ENCODE results near the gene PSIP1. TPM values are rescaled to one million over a fixed set of nuclear protein-coding genes. Genes with fewer than 3 reads are reported as not detected.
A peak's percentile ranks its signal among the peaks of the same experiment; 100 is the strongest.

The PSIP1 gene
- total and polyA plus RNA-seq, 9 of the 15 experiments (the other 6 are each of a cell fraction or from before 2014, with no cell fraction given) = 18.8 to 119 (median 59.9) TPM

GRCh38 chr9:15422372-15423230, 88.2 kb downstream of the PSIP1 start, which contains the start of gene SNAPC3 (continued):
- peak; percentile 100 for TF ChIP-seq ZBTB1 (CRISPR knock-in tag; IDR thresholded peaks at IDR 0.05; ENCODE audit: borderline replicate concordance, low read depth)
- peak; percentile 80; the same call in 1 of the 2 replicates for TF ChIP-seq MYC (IDR thresholded peaks at IDR 0.05; ENCODE audit: low read depth, low read length)
- no peak for TF ChIP-seq MYC (CRISPR knock-in tag; IDR thresholded peaks at IDR 0.05; ENCODE audit: borderline replicate concordance, low read depth)
- no peak for TF ChIP-seq CCAR2 (IDR thresholded peaks at IDR 0.05; ENCODE audit: low read depth, low read length)
- peak; percentile 70 to 77 for TF ChIP-seq NRF1 (conservative IDR thresholded peaks at IDR 0.05 in 1 of 2, IDR thresholded peaks at IDR 0.05 in 1 of 2)
- TF ChIP-seq CUX1 (CRISPR knock-in tag; IDR thresholded peaks at IDR 0.05) = no peak
- no peak for TF ChIP-seq ZBTB40 (IDR thresholded peaks at IDR 0.05)
- no peak for TF ChIP-seq ZBTB40 (CRISPR knock-in tag; IDR thresholded peaks at IDR 0.05)
- no peak for TF ChIP-seq ZNF431 (CRISPR knock-in tag; IDR thresholded peaks at IDR 0.05)
- peak; percentile 63 for TF ChIP-seq RFX1 (IDR thresholded peaks at IDR 0.05)
- 0 out of 2 replicates have a peak, but pooled peaks have one; percentile 14 for TF ChIP-seq GABPA (tag; conservative IDR thresholded peaks at IDR 0.05; ENCODE audit: low read depth)
- TF ChIP-seq ZNF282 (CRISPR knock-in tag; IDR thresholded peaks at IDR 0.05) = no peak

Measured in K562 (cell line).